ENCODE measurements around the gene WDFY2. TPM values are rescaled to one million over a fixed set of nuclear protein-coding genes. Genes with fewer than 3 reads are reported as not detected.
A peak's percentile ranks its signal among the peaks of the same experiment; 100 is the strongest.

The WDFY2 gene
- total and polyA plus RNA-seq, 12 donors: 2.4 to 7.5 (median 5.5) TPM

DNA sequence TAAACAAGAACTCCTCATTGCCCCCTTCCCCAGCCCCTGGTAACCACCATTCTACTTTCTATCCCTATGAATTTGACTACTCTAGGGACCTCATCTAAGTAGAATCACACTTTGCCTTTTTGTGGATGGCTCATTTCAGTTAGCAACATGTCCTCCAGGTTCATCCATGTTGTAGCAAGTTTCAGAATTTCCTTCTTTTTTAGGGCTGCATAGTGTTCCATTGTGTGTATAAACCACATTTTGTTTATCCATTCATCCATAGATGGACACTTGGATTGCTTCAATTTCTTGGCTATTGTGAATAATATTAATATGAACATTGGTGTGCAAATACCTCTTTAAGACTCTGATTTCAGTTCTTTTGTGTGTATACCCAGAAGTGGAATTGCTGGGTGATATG lies 224.5 kb downstream of the WDFY2 start:
- ATAC-seq: no peak
- no peak overlapping the region for H3K4me3 ChIP-seq
- peaks cover 0 to 3% (median 0%) of the 10 kb centered on the region in 11 donors for H3K9me3 ChIP-seq
- no peak for DNase-seq
- TF ChIP-seq, protein P1, sequence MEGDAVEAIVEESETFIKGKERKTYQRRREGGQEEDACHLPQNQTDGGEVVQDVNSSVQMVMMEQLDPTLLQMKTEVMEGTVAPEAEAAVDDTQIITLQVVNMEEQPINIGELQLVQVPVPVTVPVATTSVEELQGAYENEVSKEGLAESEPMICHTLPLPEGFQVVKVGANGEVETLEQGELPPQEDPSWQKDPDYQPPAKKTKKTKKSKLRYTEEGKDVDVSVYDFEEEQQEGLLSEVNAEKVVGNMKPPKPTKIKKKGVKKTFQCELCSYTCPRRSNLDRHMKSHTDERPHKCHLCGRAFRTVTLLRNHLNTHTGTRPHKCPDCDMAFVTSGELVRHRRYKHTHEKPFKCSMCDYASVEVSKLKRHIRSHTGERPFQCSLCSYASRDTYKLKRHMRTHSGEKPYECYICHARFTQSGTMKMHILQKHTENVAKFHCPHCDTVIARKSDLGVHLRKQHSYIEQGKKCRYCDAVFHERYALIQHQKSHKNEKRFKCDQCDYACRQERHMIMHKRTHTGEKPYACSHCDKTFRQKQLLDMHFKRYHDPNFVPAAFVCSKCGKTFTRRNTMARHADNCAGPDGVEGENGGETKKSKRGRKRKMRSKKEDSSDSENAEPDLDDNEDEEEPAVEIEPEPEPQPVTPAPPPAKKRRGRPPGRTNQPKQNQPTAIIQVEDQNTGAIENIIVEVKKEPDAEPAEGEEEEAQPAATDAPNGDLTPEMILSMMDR (IDR thresholded peaks at IDR 0.05): no peak
- no peaks in the 10 kb centered on the region for H3K36me3 ChIP-seq
- H3K4me1 ChIP-seq: peaks cover 0 to 38% (median 18%) of the 10 kb centered on the region in 9 donors
- no peaks in the 10 kb centered on the region for H3K27me3 ChIP-seq
- intact Hi-C loops (cut with DNase I): loop anchor here in 3 of 10 donors (10.0 kb wide), 1 partner anchor 224 kb away; the partner anchor contains the start of gene WDFY2 (in 3 of the 3)
- no peak overlapping the region for H3K27ac ChIP-seq

DNA sequence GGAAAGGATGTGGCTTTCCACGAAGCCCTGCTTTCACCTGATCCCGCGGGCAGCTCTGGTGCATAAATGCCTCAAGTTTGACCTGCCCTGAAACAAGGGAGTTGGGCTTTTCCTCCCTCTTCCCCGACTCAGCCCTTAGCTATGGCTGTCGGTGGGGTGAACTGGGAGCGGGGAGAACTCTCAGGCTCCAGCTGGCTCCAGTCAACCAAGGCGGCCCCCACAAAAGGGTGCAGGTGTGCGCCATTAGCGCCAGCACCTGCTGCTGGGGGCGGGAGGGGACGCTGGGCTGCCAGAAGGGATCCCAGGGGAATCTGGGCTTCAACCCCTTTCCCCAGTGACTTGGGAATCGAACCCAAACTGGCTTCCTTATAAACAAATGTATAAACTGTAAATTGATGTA lies 226.8 kb downstream of the WDFY2 start:
- peaks cover 0 to 3% (median 0%) of the 10 kb centered on the region in 11 donors for H3K9me3 ChIP-seq
- ATAC-seq: no peak
- H3K4me1 ChIP-seq: peaks cover 0 to 35% (median 15%) of the 10 kb centered on the region in 9 donors
- no peak overlapping the region for H3K4me3 ChIP-seq
- intact Hi-C loops (cut with DNase I): loop anchor here in 5 of 10 donors (10.0 kb wide), 3 partner anchors 184 to 314 kb away; partner anchors contain the start of genes NEK5 (in 3 of the 5), ALG11 (in 1 of the 5) and ATP7B (in 1 of the 5)
- 75 to 84% methylated on average over 12 of the region's 12 CpGs for WGBS, 2 donors
- no peak for DNase-seq
- no peaks in the 10 kb centered on the region for H3K27me3 ChIP-seq
- H3K36me3 ChIP-seq: no peaks in the 10 kb centered on the region
- TF ChIP-seq, protein P1 (IDR thresholded peaks at IDR 0.05): no peak
- H3K27ac ChIP-seq: no peak overlapping the region

DNA sequence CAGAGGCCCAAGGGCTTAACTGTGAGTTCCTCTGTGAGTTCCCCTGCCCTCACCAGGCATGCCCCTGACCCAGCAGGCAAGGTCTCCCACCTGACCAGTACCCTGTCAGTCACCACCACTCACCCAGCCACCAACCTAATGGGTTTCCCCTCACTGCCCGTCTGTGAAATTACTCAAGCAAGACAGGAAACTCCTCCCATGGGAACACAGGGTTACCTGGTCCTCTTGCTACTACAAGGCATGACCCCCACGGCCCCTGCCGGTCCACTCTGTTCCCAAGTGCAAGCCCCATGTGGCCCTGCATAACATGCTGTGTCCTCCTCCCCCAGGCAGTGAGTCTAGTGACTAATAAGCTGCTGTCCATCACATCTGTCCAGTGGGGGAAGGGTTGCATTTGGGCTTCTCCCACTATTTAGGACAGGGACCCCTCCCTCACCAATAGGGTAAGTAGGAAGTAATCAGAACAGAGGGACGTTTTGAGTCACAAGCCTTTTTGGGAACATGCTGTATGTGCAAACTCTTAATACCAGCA lies 227.7 kb downstream of the WDFY2 start:
- peak overlapping the region in 2 of 10 donors; percentile 5 to 16 for H3K27ac ChIP-seq
- ATAC-seq (peak in 5 of 8 donors; percentile 7 to 55 (median 39)), DNase-seq (no peak)
- H3K27me3 ChIP-seq: no peaks in the 10 kb centered on the region
- H3K9me3 ChIP-seq: peaks cover 0 to 3% (median 0%) of the 10 kb centered on the region in 11 donors
- H3K36me3 ChIP-seq: no peaks in the 10 kb centered on the region
- H3K4me3 ChIP-seq: no peak overlapping the region
- WGBS, 2 donors: 48 to 63% methylated on average over 4 of the region's 4 CpGs
- intact Hi-C loops (cut with DNase I): loop anchor here in 5 of 10 donors (10.0 kb wide), 3 partner anchors 183 to 313 kb away; partner anchors contain the start of genes NEK5 (in 3 of the 5), ALG11 (in 1 of the 5) and ATP7B (in 1 of the 5)
- H3K4me1 ChIP-seq: peaks cover 0 to 25% (median 11%) of the 10 kb centered on the region in 9 donors
- TF ChIP-seq, protein P1 (IDR thresholded peaks at IDR 0.05): no peak

DNA sequence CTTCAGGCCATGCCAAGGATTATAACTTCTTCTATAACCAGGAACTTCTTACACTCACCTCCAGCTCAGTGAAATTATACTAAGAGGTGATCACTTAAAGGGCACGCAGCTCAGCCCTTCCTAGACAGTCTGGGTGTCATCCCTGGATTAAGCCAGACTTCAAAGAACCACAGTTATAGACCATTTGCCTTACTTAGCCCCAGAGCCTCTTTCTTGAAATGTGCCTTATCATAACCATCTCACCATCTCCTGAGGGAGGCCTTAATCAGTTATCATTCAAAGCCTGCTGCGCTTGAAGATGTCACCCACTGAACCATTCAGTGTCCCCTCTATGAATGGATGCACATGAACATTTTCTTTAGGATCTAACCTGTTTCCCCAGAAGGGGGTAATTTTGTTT lies 229.8 kb downstream of the WDFY2 start:
- DNase-seq (no peak), ATAC-seq (no peak)
- H3K27ac ChIP-seq: no peak overlapping the region
- H3K36me3 ChIP-seq: no peaks in the 10 kb centered on the region
- intact Hi-C loops (cut with DNase I): loop anchor here in 5 of 10 donors (2.0 to 10.0 kb wide), 5 partner anchors 19 to 313 kb away; partner anchors contain the start of genes NEK5 (in 3 of the 5), ALG11 (in 1 of the 5) and ATP7B (in 1 of the 5)
- H3K4me1 ChIP-seq: peaks cover 4 to 31% (median 16%) of the 10 kb centered on the region in 9 donors
- H3K27me3 ChIP-seq: no peaks in the 10 kb centered on the region
- WGBS, 2 donors: 98 to 99% methylated on average over 2 of the region's 2 CpGs
- H3K9me3 ChIP-seq: no peaks in the 10 kb centered on the region
- no peak overlapping the region for H3K4me3 ChIP-seq
- TF ChIP-seq, protein P1 (IDR thresholded peaks at IDR 0.05): no peak
